HepG2 (cell line): ENCODE data around the gene RAB8A. TPM values are rescaled to one million over a fixed set of nuclear protein-coding genes. Genes with fewer than 3 reads are reported as not detected.

Source experiments
- CBFB ChIP-seq: sonication (generic); formaldehyde crosslinking; IDR thresholded peaks from 2 replicates; pipeline ENCODE4 v1.4.0; 2020; ENCODE audit warnings: missing genetic modification reagents
- CTCF ChIP-seq: sonication (generic); formaldehyde crosslinking; IDR thresholded peaks from 2 replicates; pipeline ENCODE4 v1.5.0; 2020; ENCODE audit warnings: mild to moderate bottlenecking, missing genetic modification reagents, moderate library complexity
- FOXP1 ChIP-seq, 2 experiments: fragments of 450-650 bp in 1 of 2; IDR thresholded peaks; 2 replicates each; pipeline ENCODE4 v1.6.1; 2017 to 2018; ENCODE audit warnings: antibody characterized with exemption in 1 of 2
- KLF16 ChIP-seq, 2 experiments: sonication (generic) in 1 of 2; formaldehyde crosslinking in 1 of 2; IDR thresholded peaks; 2 replicates each; pipeline versions ENCODE4 v1.6.1 to v1.8.0; 2016 to 2023; ENCODE audit warnings: missing genetic modification reagents in 2 of 2, missing compliant biosample characterization in 1 of 2
- MBNL3 ChIP-seq: fragments of 250-450 bp; sonication (Bioruptor Pico); conservative IDR thresholded peaks from 2 replicates; pipeline ENCODE4 v1.8.0; 2022; ENCODE audit warnings: mild to moderate bottlenecking, inconsistent platforms
- NR2F6 ChIP-seq, 2 experiments: IDR thresholded peaks; 2 replicates each; pipeline ENCODE4 v1.6.1; 2016; ENCODE audit warnings: antibody characterized with exemption in 1 of 2, mild to moderate bottlenecking in 1 of 2
- PHF20 ChIP-seq: sonication (generic); formaldehyde crosslinking; IDR thresholded peaks from 2 replicates; pipeline ENCODE4 v1.5.0; 2020; ENCODE audit warnings: mild to moderate bottlenecking, missing genetic modification reagents
- SIN3A ChIP-seq: IDR thresholded peaks from 2 replicates; pipeline ENCODE4 v1.6.1; 2011; ENCODE audit warnings: low read depth, mild to moderate bottlenecking, control low read depth, low read length, borderline replicate concordance
- ZBTB7A ChIP-seq: sonication (generic); formaldehyde crosslinking; IDR thresholded peaks from 2 replicates; pipeline ENCODE4 v1.8.0; 2022; ENCODE audit warnings: mild to moderate bottlenecking, missing genetic modification reagents
- ZGPAT ChIP-seq: IDR thresholded peaks from 2 replicates; pipeline ENCODE4 v1.6.1; 2016; ENCODE audit warnings: mild to moderate bottlenecking
- ZNF562 ChIP-seq: sonication (generic); formaldehyde crosslinking; IDR thresholded peaks from 2 replicates; pipeline ENCODE4 v1.8.0; 2022; ENCODE audit warnings: missing genetic modification reagents, borderline replicate concordance
- ZNF569 ChIP-seq: sonication (generic); formaldehyde crosslinking; IDR thresholded peaks from 2 replicates; pipeline ENCODE4 v1.5.0; 2020; ENCODE audit warnings: mild to moderate bottlenecking, missing genetic modification reagents, moderate library complexity, borderline replicate concordance
- ZNF749 ChIP-seq: sonication (generic); formaldehyde crosslinking; IDR thresholded peaks from 2 replicates; pipeline ENCODE4 v1.8.0; 2022; ENCODE audit warnings: mild to moderate bottlenecking, missing genetic modification reagents, moderate library complexity, borderline replicate concordance
- ZSCAN21 ChIP-seq: sonication (generic); formaldehyde crosslinking; IDR thresholded peaks from 2 replicates; pipeline ENCODE4 v1.8.0; 2022; ENCODE audit warnings: mild to moderate bottlenecking, missing genetic modification reagents, moderate library complexity, borderline replicate concordance
- polyA plus RNA-seq, 8 experiments: library from polyadenylated mRNA; depleted of rRNA in 3 of 8; stranded (reverse) in 7 of 8; unstranded in 1 of 8; fragments of >200 nt; fragmentation: Illumina TruSeq in 4 of 8; extraction: Trizol in 4 of 8; gene quantifications; 2 replicates each; pipeline versions ENCODE4 v1.2.1 to v1.2.3, GENCODE V29; 2011 to 2016; ENCODE audit warnings: low read depth in 4 of 8, missing spikeins in 1 of 8, mixed read lengths in 1 of 8; ENCODE audit not compliant: insufficient read depth in 1 of 8
- total RNA-seq, 5 experiments: library from RNA; depleted of rRNA; stranded (reverse); fragments of >200 nt; fragmentation: Illumina TruSeq; extraction: Trizol; gene quantifications; 2 replicates each; pipeline ENCODE4 v1.2.3, GENCODE V29; 2016; ENCODE audit warnings: low read depth in 1 of 5
- TF ChIP-seq, protein P1 (sequence below): sonication (generic); formaldehyde crosslinking; IDR thresholded peaks from 2 replicates; pipeline ENCODE4 v1.4.0; 2020; ENCODE audit warnings: missing genetic modification reagents, borderline replicate concordance
- TF ChIP-seq, protein P2 (sequence below): sonication (generic); formaldehyde crosslinking; IDR thresholded peaks from 2 replicates; pipeline ENCODE4 v1.4.0; 2020; ENCODE audit warnings: missing genetic modification reagents, mild to moderate bottlenecking, borderline replicate concordance

Gene RAB8A
- total and polyA plus RNA-seq, 2 of the 13 experiments (the other 11 are each of a cell fraction or from before 2014, with no cell fraction given), result 36.7 to 45.0 TPM

DNA sequence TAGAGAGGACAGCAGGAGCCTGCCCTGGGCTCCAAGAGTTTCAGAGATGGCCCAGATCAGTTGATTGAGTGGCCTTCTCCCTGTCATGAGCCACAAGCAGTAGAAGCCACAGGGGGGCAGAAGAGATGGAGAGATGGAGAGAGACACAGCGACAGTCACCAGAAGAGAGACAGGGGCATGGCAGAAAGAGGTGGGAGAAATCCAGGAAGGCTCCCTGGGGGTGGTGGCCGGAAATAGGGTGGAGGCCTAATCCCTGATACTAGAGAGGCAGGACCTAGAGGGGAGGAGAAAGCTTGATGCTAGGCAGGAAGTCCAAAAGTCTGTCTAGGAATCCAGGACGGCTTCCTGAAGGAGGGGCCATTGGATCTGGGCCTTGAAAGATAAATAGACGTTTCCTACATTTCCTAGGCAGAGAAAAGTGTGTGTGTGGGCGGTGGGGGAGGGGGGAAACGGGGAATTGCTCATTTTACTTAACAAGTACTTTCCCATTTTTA is 45.0 kb upstream of the RAB8A start (continued):
- TF ChIP-seq, protein P1, sequence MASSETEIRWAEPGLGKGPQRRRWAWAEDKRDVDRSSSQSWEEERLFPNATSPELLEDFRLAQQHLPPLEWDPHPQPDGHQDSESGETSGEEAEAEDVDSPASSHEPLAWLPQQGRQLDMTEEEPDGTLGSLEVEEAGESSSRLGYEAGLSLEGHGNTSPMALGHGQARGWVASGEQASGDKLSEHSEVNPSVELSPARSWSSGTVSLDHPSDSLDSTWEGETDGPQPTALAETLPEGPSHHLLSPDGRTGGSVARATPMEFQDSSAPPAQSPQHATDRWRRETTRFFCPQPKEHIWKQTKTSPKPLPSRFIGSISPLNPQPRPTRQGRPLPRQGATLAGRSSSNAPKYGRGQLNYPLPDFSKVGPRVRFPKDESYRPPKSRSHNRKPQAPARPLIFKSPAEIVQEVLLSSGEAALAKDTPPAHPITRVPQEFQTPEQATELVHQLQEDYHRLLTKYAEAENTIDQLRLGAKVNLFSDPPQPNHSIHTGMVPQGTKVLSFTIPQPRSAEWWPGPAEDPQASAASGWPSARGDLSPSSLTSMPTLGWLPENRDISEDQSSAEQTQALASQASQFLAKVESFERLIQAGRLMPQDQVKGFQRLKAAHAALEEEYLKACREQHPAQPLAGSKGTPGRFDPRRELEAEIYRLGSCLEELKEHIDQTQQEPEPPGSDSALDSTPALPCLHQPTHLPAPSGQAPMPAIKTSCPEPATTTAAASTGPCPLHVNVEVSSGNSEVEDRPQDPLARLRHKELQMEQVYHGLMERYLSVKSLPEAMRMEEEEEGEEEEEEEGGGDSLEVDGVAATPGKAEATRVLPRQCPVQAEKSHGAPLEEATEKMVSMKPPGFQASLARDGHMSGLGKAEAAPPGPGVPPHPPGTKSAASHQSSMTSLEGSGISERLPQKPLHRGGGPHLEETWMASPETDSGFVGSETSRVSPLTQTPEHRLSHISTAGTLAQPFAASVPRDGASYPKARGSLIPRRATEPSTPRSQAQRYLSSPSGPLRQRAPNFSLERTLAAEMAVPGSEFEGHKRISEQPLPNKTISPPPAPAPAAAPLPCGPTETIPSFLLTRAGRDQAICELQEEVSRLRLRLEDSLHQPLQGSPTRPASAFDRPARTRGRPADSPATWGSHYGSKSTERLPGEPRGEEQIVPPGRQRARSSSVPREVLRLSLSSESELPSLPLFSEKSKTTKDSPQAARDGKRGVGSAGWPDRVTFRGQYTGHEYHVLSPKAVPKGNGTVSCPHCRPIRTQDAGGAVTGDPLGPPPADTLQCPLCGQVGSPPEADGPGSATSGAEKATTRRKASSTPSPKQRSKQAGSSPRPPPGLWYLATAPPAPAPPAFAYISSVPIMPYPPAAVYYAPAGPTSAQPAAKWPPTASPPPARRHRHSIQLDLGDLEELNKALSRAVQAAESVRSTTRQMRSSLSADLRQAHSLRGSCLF, result no peak
- TF ChIP-seq CTCF (CRISPR knock-in tag), result peak; percentile 86
- TF ChIP-seq PHF20 (CRISPR knock-in tag), result no peak
- TF ChIP-seq NR2F6 (IDR thresholded peaks at IDR 0.05), result no peak
- TF ChIP-seq NR2F6 (CRISPR knock-in tag; IDR thresholded peaks at IDR 0.05), result peak; percentile 21; the same call in 1 of the 2 replicates
- no peak for TF ChIP-seq ZNF749 (CRISPR knock-in tag)
- TF ChIP-seq, protein P2, sequence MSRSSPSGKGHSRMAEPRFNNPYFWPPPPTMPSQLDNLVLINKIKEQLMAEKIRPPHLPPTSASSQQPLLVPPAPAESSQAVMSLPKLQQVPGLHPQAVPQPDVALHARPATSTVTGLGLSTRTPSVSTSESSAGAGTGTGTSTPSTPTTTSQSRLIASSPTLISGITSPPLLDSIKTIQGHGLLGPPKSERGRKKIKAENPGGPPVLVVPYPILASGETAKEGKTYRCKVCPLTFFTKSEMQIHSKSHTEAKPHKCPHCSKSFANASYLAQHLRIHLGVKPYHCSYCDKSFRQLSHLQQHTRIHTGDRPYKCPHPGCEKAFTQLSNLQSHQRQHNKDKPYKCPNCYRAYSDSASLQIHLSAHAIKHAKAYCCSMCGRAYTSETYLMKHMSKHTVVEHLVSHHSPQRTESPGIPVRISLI (CRISPR knock-in tag), result no peak; the same call in 1 of the 2 replicates
- no peak for TF ChIP-seq ZNF562
- TF ChIP-seq ZNF569 (CRISPR knock-in tag), result no peak
- TF ChIP-seq SIN3A, result no peak
- 0 out of 4 replicates have a peak, but pooled peaks of 1 of the 2 experiments have one; percentile 50 for TF ChIP-seq KLF16 (CRISPR knock-in tag; IDR thresholded peaks at IDR 0.05)
- TF ChIP-seq ZSCAN21 (CRISPR knock-in tag), result 0 out of 2 replicates have a peak, but pooled peaks have one; percentile 20
- TF ChIP-seq ZGPAT, result peak; percentile 45; the same call in 1 of the 2 replicates
- no peak for TF ChIP-seq MBNL3
- no peak for TF ChIP-seq ZBTB7A (CRISPR knock-in tag)
- no peak for TF ChIP-seq FOXP1 (IDR thresholded peaks at IDR 0.05)
- no peak for TF ChIP-seq FOXP1 (CRISPR knock-in tag; IDR thresholded peaks at IDR 0.05)
- TF ChIP-seq CBFB (CRISPR knock-in tag), result no peak
